ENCODE data around the gene ALDH1A1. TPM values are rescaled to one million over a fixed set of nuclear protein-coding genes. Genes with fewer than 3 reads are reported as not detected.

The ALDH1A1 gene
- polyA plus RNA-seq, 1 of the 3 experiments (the other 2 are of a cell fraction): 0.03 TPM

DNA sequence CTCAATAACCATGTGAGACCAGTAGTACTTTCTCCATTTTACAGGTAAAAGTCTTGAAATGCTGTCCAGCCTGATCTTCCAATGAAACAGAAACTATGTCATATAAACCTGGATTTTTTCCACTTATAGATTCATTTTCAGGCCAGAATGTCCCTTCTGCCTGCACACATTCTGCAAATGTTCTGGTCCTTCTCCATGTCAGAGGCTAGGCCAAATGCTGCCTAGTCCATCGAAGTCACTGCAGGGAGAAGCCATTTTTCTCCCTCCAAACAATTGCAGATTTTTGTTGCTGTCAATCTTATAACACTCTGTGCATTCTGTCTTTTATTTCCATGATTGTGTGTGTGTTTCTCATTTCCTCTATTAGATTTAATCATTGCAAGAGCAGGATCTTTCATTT is 59.4 kb downstream of the ALDH1A1 start:
- Histone ChIP-seq H3K9ac (no peak overlapping the region), H3K9me2 (no peaks in the 10 kb centered on the region), H4K20me1 (ENCODE audit: insufficient read depth) (no peaks in the 10 kb centered on the region), H3K4me3 (ENCODE audit: low read depth in 2 of 2, low read length in 1 of 2) (no peak overlapping the region), H2AFZ (ENCODE audit: low read depth) (no peak overlapping the region), H3K79me2 (ENCODE audit: insufficient read depth) (no peaks in the 10 kb centered on the region), H3F3A (replicated peaks; ENCODE audit: insufficient read depth) (no peaks in the 10 kb centered on the region), H3K27me3 (ENCODE audit: insufficient read depth) (0 out of 2 replicates have a peak, but pooled peaks cover 5% of the 10 kb centered on the region), H3K9me3 (no peaks in the 10 kb centered on the region), H3K36me3 (replicated peaks in 1 of 2; ENCODE audit: control insufficient read depth in 1 of 2, insufficient read depth in 2 of 2, low read length in 1 of 2) (no peaks in the 10 kb centered on the region), H3K4me1 (ENCODE audit: control insufficient read depth in 1 of 2, insufficient read depth in 2 of 2, low read depth in 1 of 2, low read length in 1 of 2) (no peaks in the 10 kb centered on the region), H3K27ac (ENCODE audit: low read depth in 2 of 2, low read length in 1 of 2) (no peak overlapping the region), H3K4me2 (no peak overlapping the region)
- CTCF ChIA-PET: no interaction called here
- no peak for TF ChIP-seq USF1 (IDR thresholded peaks at IDR 0.05; ENCODE audit: borderline replicate concordance, low read depth)
- TF ChIP-seq YY1 (IDR thresholded peaks at IDR 0.05; ENCODE audit: low read depth): no peak
- TF ChIP-seq PBX3 (IDR thresholded peaks at IDR 0.05): no peak
- TF ChIP-seq REST (IDR thresholded peaks at IDR 0.05; ENCODE audit: low read depth, low read length): no peak
- TF ChIP-seq MEF2A (IDR thresholded peaks at IDR 0.05; ENCODE audit: borderline replicate concordance, low read depth): no peak
- no peak for TF ChIP-seq SMC3 (IDR thresholded peaks at IDR 0.05; ENCODE audit: low read depth, low read length)
- TF ChIP-seq FOXJ3 (CRISPR knock-in tag; IDR thresholded peaks at IDR 0.05): no peak
- TF ChIP-seq POLR2AphosphoS5 (IDR thresholded peaks at IDR 0.05; ENCODE audit: low read depth, low read length): no peak
- TF ChIP-seq FOXM1 (IDR thresholded peaks at IDR 0.05; ENCODE audit: low read depth): no peak
- TF ChIP-seq NRF1 (IDR thresholded peaks at IDR 0.05; ENCODE audit: low read depth, low read length): no peak
- TF ChIP-seq RFX5 (IDR thresholded peaks at IDR 0.05; ENCODE audit: low read length): no peak
- no peak for TF ChIP-seq GABPA (IDR thresholded peaks at IDR 0.05; ENCODE audit: low read depth)
- TF ChIP-seq MXI1 (IDR thresholded peaks at IDR 0.05; ENCODE audit: low read depth, low read length): no peak
- TF ChIP-seq USF2 (IDR thresholded peaks at IDR 0.05; ENCODE audit: borderline replicate concordance, low read depth, low read length): no peak
- TF ChIP-seq JUND (IDR thresholded peaks at IDR 0.05): no peak
- no peak for TF ChIP-seq RCOR1 (IDR thresholded peaks at IDR 0.05; ENCODE audit: low read length)
- TF ChIP-seq TCF12 (IDR thresholded peaks at IDR 0.05): no peak
- no peak for TF ChIP-seq RAD21 (IDR thresholded peaks at IDR 0.05; ENCODE audit: low read length)
- WGBS (ENCODE audit: low lambda C conversion rate): 5% methylated on average over 1 of the region's 1 CpG
- no peak for DNase-seq
- POLR2A ChIA-PET: no interaction called here
